Activated CD4-positive, alpha-beta T cell treated with anti-CD3 and anti-CD28 coated beads, Interleukin-2, Interleukin-6, amounts not matched to agents 100 ng/mL and 50 ng/mL, durations not matched to agents 16 hours and 8 hours (primary cell): ENCODE results near the gene RPS10.

Experiments
- DNase-seq: peaks from one replicate; pipeline ENCODE4 v3.0.0-alpha.2; 2020

The RPS10 gene

DNA sequence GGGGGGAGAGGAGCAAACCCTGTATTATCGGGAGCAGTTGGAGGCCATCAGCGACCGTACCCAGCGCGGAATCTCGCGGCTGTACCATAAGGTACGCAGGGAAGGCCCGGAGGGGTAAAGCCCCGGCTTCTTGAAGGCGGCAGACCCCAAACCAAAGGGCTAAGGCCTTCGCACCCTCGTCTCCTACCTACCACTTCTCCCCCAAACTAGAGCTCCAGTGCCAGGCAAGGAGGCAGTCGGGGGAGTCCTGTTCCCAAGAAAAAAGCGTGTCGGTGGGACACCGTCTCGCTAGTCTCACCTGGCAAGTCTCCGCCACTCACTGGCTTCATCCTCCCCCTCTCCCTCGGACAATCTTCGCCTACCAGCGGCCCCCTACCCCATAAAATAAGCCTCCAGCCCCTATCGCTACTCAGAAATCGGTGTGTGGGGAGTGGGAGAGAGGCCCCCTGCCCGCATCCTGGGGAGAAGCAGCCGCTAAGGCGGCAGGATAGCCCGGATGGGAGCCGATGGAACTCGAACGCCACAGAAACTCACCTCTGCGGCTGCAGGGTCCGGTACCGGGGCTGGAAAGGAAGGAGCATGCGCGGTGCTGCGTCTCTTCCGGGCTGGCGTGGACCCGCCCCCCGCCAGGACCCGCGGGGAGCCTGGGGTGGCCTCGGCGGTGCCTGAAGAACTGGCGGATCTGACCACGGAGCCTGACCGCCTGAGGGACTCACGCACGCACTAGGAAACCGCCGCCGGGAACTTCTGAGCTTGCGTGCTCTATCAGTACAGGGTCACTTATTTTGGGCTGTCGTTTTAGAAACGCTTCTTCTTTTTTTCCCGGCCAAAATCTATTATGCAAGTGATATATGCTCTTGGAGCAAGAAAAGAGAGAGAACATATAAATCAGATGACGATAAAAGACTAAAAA, at the start of gene RPS10:
Gene RPS10, minus strand, starts transcription at position 572 of the 913 bp plus-strand sequence. CDS start 848 bp downstream, outside the sequence.
- peak; percentile 96 for DNase-seq

DNA sequence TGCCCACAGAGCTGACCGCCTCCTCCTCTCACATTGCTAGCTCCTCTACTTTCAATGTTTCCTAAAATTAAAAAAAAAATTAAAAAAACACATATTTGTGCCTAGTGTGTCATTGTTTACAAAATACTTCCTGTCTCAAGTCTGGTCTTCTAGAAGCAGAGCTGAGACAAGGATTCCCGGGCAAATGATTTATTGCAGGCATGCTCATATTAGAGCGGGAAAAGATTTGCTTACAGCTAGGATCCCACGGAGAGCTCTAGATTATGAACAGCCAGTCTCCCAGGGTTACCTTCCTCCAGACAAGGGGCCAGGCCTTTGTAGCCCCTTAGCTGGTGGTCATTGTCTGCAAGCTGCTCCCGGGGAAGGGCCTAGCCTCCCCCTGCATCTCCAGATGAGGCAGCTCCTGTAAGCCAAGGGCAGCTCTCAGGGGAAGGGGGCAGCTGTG, 49.4 kb upstream of the RPS10 start:
- no peak for DNase-seq

- no peak for DNase-seq
These were observed 48.9 kb upstream of the RPS10 start for GRCh38 chr6:34474754-34475153.

GRCh38 chr6:34473967-34474366, 48.1 kb upstream of the RPS10 start:
- DNase-seq = no peak

GRCh38 chr6:34472425-34472824, 46.6 kb upstream of the RPS10 start:
- DNase-seq = no peak

DNA sequence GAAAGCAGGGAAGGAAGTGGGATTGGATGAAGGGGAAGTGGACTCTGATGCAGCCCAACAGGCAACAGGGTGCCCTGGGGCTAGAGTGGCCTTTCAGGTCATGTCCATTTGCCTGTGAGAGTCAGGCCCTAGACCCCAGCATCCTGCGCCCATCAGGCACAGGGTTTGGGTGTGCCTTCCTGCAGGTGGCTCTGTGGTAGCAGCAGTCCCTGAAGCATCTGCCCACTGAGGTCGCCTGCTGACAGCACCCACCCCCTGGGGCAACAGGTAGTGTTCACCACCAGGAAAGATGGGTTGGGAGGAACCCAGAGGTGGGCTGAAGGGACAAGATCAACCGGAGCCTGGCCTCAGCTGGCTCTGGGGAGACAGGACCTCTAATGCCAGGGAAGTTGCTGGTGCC, 43.6 kb upstream of the RPS10 start:
- no peak for DNase-seq

DNA sequence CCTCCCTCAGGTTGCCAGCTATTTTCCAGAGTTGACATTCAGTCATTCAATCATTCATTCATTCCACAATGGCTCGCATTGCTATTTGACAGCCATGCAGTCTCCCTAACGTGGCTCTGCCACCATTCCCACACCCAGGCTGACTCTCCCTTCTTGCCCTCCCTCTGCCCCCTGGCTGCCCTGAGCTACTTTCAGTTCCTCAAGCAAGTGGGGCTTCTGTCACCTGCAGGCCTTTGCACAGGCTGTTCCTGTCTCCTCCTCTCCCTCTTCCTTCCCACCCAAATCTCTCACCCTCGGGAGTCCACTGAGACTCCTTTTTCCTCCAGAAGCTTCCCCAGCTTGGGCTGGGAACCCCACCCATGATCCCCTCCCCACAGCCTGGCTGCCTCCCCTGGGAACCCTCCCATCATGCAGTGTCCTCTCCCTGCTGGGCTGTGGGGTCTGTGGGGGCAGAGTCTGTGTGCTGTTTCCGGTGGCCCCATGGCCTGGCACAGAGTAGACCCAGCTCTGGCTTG, 42.6 kb upstream of the RPS10 start:
- no peak for DNase-seq

GRCh38 chr6:34466242-34467185, 40.6 kb upstream of the RPS10 start:
- no peak for DNase-seq

GRCh38 chr6:34465531-34466241, 39.8 kb upstream of the RPS10 start, which contains the start of gene PACSIN1:
Gene PACSIN1 (plus strand): TSS chr6:34466076. CDS start chr6:34526306, 60,230 bp downstream.
- DNase-seq = no peak

DNA sequence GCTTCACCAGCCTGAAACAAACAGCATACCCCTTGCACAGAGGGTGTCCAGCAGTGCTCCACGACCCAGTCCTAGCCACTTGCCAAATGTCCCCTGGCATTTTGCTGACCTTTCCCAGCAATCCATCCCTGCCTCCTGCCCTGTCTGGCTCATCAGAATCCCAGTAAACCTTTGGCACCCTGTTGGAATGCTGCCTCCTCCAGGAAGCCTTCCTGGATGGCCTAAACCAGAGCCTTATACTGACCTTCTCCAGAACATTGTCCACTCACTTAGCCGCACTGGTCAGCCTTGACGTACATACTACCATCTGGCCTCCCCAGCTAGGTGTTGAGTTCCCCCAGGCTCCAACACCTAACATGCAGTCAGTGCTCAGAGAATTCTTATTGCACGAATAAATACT, 38.0 kb upstream of the RPS10 start:
- DNase-seq = no peak

DNA sequence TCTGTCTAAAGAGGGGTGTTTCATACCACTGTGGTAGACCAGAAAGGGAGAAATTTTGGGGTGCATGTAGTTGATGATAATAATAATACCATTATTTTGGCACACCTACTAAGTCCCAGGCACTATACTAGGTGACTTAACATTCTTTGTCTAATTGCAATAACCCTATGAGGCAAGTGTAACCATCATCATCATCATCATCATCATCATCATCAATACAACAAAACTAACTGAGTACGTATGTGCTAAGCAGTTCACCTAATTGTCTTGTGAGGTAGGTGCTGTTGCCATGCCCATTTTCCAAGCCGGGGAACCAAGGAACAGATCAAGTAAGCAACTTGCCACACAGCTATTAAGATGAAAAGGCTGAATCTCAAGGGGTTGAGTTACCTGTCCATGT, 37.4 kb upstream of the RPS10 start:
- no peak for DNase-seq

DNA sequence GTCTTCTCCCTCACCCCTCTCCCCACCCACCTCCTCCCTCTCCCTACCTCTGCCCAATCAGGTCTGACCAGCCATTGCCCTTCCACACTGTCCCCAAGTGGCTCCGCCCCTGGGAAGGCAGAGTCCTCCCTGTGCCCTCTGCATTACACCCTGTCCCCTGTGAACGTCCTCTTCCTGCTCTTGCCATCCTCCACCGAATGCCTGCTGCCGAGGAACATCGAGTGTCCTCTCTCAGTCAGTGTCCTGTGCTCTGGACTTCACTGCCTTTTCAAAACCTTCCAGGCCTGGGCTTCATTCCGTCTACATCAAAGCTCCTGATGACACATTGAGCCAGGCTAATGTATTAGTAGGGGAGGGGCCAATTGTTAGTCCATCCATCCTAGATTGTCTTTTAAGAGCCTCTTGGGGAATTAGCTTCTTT, 36.7 kb upstream of the RPS10 start:
- no peak for DNase-seq

GRCh38 chr6:34462010-34462409, 36.1 kb upstream of the RPS10 start:
- no peak for DNase-seq

DNA sequence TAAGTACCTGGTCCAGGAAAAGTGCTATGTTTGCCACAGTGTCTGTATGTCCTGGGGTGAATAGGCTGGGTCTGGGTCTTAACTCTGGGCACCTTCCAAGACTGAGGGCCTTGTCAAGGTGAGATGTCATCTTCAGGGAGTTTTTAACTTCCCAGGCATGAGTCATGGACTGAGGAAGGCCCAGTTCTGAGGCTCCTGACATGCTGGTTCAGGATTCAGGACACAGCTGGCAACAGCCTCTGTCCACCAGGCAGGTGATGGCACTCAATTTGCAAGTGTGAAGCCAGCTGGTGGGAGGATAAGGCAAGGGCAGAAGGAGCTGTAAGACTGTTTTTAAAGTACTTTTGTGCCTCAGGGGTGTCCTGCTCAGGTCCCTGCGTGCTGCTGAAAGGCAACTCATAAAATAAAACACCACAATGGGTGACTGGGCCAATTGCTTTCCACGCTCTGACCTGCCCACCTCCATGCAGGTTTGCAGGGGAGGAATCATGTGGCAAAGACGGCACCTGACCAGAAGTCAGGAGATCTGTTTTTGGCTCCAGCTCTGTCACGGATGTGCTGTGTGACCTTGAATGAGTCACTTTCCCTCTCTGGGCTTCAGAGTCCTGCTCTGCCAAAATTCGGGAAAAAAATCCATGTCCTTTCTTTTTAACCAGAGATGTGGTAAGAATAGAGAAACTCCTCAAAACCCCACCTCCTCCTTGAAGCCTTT, 35.1 kb upstream of the RPS10 start:
- no peak for DNase-seq

- peak; percentile 69 for DNase-seq
These were observed 34.2 kb upstream of the RPS10 start for GRCh38 chr6:34459899-34460593.

DNA sequence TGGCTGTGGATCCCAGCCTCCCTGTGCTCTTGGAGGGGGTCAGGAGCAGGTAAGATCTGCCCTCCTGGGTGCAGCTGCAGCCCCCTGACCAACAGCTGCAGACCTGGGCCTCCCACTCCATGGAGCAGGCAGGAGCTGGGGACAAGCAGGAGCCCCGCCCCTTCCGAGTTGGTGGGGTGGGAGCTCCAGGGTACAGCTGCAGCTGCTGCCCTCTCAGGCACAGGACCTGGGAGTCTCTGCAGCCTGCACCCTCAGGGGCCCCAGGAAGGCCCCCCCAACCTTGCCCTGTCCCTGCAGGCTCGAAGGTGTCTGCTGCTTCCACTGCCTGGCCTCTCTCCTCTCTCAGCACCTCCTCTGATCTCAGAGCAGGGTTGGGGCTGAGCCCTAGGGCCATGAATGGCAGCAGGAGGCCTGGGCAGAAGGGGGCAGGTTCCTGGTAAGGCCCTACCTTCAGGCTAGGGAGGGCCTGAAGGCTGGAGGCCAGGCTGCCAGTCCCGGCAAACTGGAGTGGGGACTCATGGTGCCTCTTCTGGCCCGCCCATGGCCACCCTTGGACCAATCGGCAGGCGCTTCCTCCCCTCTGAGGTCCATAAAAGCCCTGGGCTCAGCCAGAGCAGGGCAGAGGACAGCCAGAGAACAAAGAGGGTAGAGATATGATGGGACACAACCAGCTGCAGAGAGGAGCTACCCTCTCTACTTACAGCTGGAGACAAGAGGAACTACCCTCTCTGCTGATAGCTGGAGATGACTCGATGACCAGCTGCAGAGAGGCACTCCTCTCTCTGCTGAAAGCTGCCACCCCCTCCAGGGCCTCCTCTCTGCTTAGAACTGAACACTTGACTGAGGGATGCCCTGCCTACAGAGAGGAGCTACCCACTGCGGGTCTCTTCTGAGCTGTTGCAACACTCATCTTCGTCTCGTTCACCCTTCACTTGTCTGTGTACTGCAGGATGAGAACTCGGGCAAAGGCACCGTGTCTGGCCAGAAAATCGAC, 32.2 kb upstream of the RPS10 start:
- DNase-seq = no peak

- no peak for DNase-seq
These were observed 31.5 kb upstream of the RPS10 start for GRCh38 chr6:34457382-34457741.

GRCh38 chr6:34455831-34456230, 30.0 kb upstream of the RPS10 start:
- no peak for DNase-seq

DNA sequence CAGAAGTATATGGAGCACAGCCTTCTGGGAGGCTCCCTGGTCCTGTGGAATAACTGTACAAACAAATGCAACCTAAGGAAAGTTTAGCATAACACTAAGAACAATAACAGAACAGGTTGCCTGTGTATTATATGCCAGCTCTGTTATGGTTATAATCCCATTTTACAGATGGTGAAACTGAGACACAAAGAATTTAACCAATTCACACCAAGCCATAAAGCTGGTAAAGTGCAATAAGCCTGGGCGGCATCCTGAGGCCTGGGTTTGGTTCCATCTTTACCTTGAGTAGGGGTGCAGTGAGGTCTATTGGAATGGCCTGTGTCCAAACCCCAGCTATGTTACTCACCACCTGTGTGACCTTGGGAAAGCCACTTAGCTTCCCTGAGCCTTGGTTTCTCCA, 25.3 kb upstream of the RPS10 start:
- no peak for DNase-seq

- DNase-seq = no peak
These were observed 22.0 kb upstream of the RPS10 start for GRCh38 chr6:34447910-34448309.
